Heart left ventricle (tissue), 13 donors: ENCODE data around the gene SRGAP2.
A peak's percentile ranks its signal among the peaks of the same experiment; 100 is the strongest.
"Not testable (repeated sequence)": the region's sequence is repeated elsewhere in the genome, so short reads cannot be mapped to it uniquely, and the experiment has no call there.

Source experiments
- POLR2A ChIP-seq, 2 donors: fragments of 450-650 bp; IDR thresholded peaks; one replicate each; pipeline ENCODE4 v1.6.1; 2017; ENCODE audit warnings: antibody characterized with exemption in 2 of 2, mild to moderate bottlenecking in 2 of 2, moderate library complexity in 2 of 2
- TF ChIP-seq, protein P1 (sequence below), 12 donors: fragments of 200-600 bp; sonication (generic) in 4 of 12; IDR thresholded peaks; one replicate each; pipeline versions ENCODE4 v1.5.0 to v1.8.0; 2018 to 2022; ENCODE audit warnings: antibody characterized with exemption in 12 of 12, mild to moderate bottlenecking in 5 of 12
- donor health status: ischemic (EF 13 %, LVEDD 7.1; RV severe dilation, severe dysfunction).
- donor health status: DM: no; HTN: yes; CAD: no.
- donor health status: DM: no; HTN: no; CAD: no.
- donor health status: ischemic (EF 25% LVEDD 6.9; RV normal size, moderate dysfunction).
- donor health status: ischemic (EF 25% LVEDD 5.7; RV mildly dilated, moderate dysfunction).
- donor health status: ischemic (EF 35%, LVEDD 5.7; RV mildly dilated, moderate dysfunction).
- donor health status: nonischemic (EF 11% LVEDD 7.7; RV severe dilation, severe dysfunction).
- donor health status: DM: yes; HTN: yes; CAD: no.
- donor health status: PGD.
- donor health status: ischemic (EF 29% LVEDD 5.4; RV normal size, mild dysfunction).
- donor health status: nonischemic (EF 23%, LVEDD 6.1; RV moderate dilation, normal function).

DNA sequence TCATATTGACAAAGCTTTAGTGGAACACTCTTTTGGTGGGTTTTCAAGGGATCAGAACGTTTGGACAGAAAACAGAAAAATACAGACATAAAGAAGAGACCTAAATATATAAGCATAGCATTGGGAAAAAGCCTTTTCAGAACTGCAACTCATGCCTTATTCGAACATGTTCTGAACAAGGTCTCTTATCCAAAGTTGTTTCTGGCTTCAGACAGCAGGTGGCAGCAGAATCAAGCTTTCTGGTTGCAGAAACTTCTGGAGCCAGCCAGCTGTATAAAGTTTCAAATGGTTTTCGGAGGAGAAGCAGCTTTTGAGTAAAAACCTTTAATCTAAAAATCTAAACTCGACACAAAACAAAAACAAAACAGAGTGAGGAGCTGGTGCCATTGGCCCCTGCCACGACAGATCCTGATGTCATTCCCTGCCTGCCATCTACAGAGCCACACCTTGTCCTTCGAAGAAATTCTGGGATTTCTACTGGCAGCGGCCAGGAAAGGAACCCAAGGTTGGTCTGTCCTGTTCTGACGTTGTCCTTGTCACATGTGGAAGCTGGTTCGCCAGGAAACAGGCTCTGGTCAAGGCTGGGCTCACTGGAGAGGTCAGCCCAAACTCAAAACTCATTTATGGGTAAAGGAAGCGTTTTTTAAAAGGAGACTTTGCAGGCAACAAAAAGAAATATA, 35.9 kb upstream of the SRGAP2 start:
- TF ChIP-seq, protein P1, sequence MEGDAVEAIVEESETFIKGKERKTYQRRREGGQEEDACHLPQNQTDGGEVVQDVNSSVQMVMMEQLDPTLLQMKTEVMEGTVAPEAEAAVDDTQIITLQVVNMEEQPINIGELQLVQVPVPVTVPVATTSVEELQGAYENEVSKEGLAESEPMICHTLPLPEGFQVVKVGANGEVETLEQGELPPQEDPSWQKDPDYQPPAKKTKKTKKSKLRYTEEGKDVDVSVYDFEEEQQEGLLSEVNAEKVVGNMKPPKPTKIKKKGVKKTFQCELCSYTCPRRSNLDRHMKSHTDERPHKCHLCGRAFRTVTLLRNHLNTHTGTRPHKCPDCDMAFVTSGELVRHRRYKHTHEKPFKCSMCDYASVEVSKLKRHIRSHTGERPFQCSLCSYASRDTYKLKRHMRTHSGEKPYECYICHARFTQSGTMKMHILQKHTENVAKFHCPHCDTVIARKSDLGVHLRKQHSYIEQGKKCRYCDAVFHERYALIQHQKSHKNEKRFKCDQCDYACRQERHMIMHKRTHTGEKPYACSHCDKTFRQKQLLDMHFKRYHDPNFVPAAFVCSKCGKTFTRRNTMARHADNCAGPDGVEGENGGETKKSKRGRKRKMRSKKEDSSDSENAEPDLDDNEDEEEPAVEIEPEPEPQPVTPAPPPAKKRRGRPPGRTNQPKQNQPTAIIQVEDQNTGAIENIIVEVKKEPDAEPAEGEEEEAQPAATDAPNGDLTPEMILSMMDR (IDR thresholded peaks at IDR 0.05), result peak in 8 of 12 donors; percentile 7 to 44 (median 27)
- not testable (repeated sequence) for TF ChIP-seq POLR2A (IDR thresholded peaks at IDR 0.05)
